ENCODE measurements around the gene ZNF485. TPM values are rescaled to one million over a fixed set of nuclear protein-coding genes. Genes with fewer than 3 reads are reported as not detected.
"Not testable (repeated sequence)": the region's sequence is repeated elsewhere in the genome, so short reads cannot be mapped to it uniquely, and the experiment has no call there.

ZNF485 gene
- total and polyA plus RNA-seq, 2 donors (not counting 1 experiment from before 2014, with no cell fraction given): 4.8 to 8.4 TPM

- Histone ChIP-seq H2AFZ (ENCODE audit: insufficient read depth, low read depth, low read length, poor library complexity, severe bottlenecking) (no peak overlapping the region), H3K9ac (ENCODE audit: low read length) (no peak overlapping the region), H3K9me3 (ENCODE audit: control extremely low read depth in 1 of 3, control insufficient read depth in 2 of 3, insufficient read depth in 1 of 3, low read length in 2 of 3) (no peaks in the 10 kb centered on the region), H3K36me3 (replicated peaks in 1 of 2; ENCODE audit: control extremely low read depth in 1 of 2, control insufficient read depth in 1 of 2, extremely low read depth in 1 of 2, insufficient read depth in 2 of 2, low read length in 1 of 2) (no peaks in the 10 kb centered on the region), H3K4me1 (ENCODE audit: control insufficient read depth in 2 of 2, insufficient read depth in 2 of 2, low read length in 2 of 2) (no peaks in the 10 kb centered on the region), H3K4me3 (ENCODE audit: control extremely low read depth in 1 of 5, extremely low read depth in 1 of 5, insufficient read depth in 1 of 5, low read depth in 2 of 5, low read length in 4 of 5) (no peak overlapping the region), H4K20me1 (ENCODE audit: control insufficient read depth, insufficient read depth, low read length, poor library complexity, severe bottlenecking) (no peaks in the 10 kb centered on the region), H3K27me3 (replicated peaks in 1 of 4; ENCODE audit: control extremely low read depth in 1 of 4, control insufficient read depth in 3 of 4, insufficient read depth in 4 of 4, low read length in 3 of 4) (peaks cover 0 to 8% (median 0%) of the 10 kb centered on the region in 4 experiments), H3K27ac (ENCODE audit: low read length in 2 of 2) (no peak overlapping the region), H3K4me2 (replicated peaks; ENCODE audit: low read depth, low read length, poor library complexity, severe bottlenecking) (no peak overlapping the region), H3K79me2 (ENCODE audit: control insufficient read depth, insufficient read depth, low read length) (no peaks in the 10 kb centered on the region)
- ATAC-seq (ENCODE audit: low read depth) (no peak), DNase-seq (no peak)
- H3K27ac Mint-ChIP-seq: no peak overlapping the region
- no peak overlapping the region for H3K4me3 Mint-ChIP-seq
- H3K9me3 Mint-ChIP-seq (ENCODE audit: insufficient read depth): no peaks in the 10 kb centered on the region
- 98% methylated on average over 4 of the region's 5 CpGs for WGBS (ENCODE audit: insufficient coverage)
- no peaks in the 10 kb centered on the region for H3K4me1 Mint-ChIP-seq
- H3K27me3 Mint-ChIP-seq: peaks cover 21% of the 10 kb centered on the region
- TF ChIP-seq CTCF (IDR thresholded peaks at IDR 0.05): no peak
- no peak for TF ChIP-seq EZH2 (IDR thresholded peaks at IDR 0.05; ENCODE audit: borderline replicate concordance, insufficient read depth, low read depth, low read length, poor library complexity, severe bottlenecking)
- CTCF ChIA-PET: no interaction called here
- intact Hi-C loops (cut with micrococcal nuclease): no loop called here
- POLR2A ChIA-PET: no interaction called here
These were observed 21.2 kb upstream of the ZNF485 start for GRCh38 chr10:43585046-43585445.

GRCh38 chr10:43585981-43586729, 20.1 kb upstream of the ZNF485 start:
- no peaks in the 10 kb centered on the region for H3K79me2 ChIP-seq (ENCODE audit: control insufficient read depth, insufficient read depth, low read length)
- no peaks in the 10 kb centered on the region for H3K36me3 ChIP-seq (replicated peaks in 1 of 2; ENCODE audit: control extremely low read depth in 1 of 2, control insufficient read depth in 1 of 2, extremely low read depth in 1 of 2, insufficient read depth in 2 of 2, low read length in 1 of 2)
- no peak overlapping the region for H3K27ac ChIP-seq (ENCODE audit: low read length in 2 of 2)
- H3K4me1 ChIP-seq (ENCODE audit: control insufficient read depth in 2 of 2, insufficient read depth in 2 of 2, low read length in 2 of 2): no peaks in the 10 kb centered on the region
- TF ChIP-seq CTCF (IDR thresholded peaks at IDR 0.05): no peak
- no peak for TF ChIP-seq EZH2 (IDR thresholded peaks at IDR 0.05; ENCODE audit: borderline replicate concordance, insufficient read depth, low read depth, low read length, poor library complexity, severe bottlenecking)
- no peak overlapping the region for H3K4me3 Mint-ChIP-seq
- 88% methylated on average over 5 of the region's 9 CpGs for WGBS (ENCODE audit: insufficient coverage)
- H3K4me2 ChIP-seq (replicated peaks; ENCODE audit: low read depth, low read length, poor library complexity, severe bottlenecking): no peak overlapping the region
- no peaks in the 10 kb centered on the region for H4K20me1 ChIP-seq (ENCODE audit: control insufficient read depth, insufficient read depth, low read length, poor library complexity, severe bottlenecking)
- no peaks in the 10 kb centered on the region for H3K4me1 Mint-ChIP-seq
- no peak overlapping the region for H3K4me3 ChIP-seq (ENCODE audit: control extremely low read depth in 1 of 5, extremely low read depth in 1 of 5, insufficient read depth in 1 of 5, low read depth in 2 of 5, low read length in 4 of 5)
- H3K9me3 ChIP-seq (ENCODE audit: control extremely low read depth in 1 of 3, control insufficient read depth in 2 of 3, insufficient read depth in 1 of 3, low read length in 2 of 3): no peaks in the 10 kb centered on the region
- no peak overlapping the region for H3K9ac ChIP-seq (ENCODE audit: low read length)
- ChIA-PET CTCF (no interaction called here), POLR2A (no interaction called here)
- H3K27me3 Mint-ChIP-seq: peaks cover 20% of the 10 kb centered on the region
- peaks cover 0 to 14% (median 0%) of the 10 kb centered on the region in 4 experiments for H3K27me3 ChIP-seq (replicated peaks in 1 of 4; ENCODE audit: control extremely low read depth in 1 of 4, control insufficient read depth in 3 of 4, insufficient read depth in 4 of 4, low read length in 3 of 4)
- ATAC-seq (ENCODE audit: low read depth) (no peak), DNase-seq (no peak)
- intact Hi-C loops (cut with micrococcal nuclease): no loop called here
- no peak overlapping the region for H2AFZ ChIP-seq (ENCODE audit: insufficient read depth, low read depth, low read length, poor library complexity, severe bottlenecking)
- peaks cover 3% of the 10 kb centered on the region for H3K9me3 Mint-ChIP-seq (ENCODE audit: insufficient read depth)
- H3K27ac Mint-ChIP-seq: no peak overlapping the region

- DNase-seq; H3K27ac Mint-ChIP-seq; intact Hi-C loops (cut with micrococcal nuclease); H3K79me2 ChIP-seq (ENCODE audit: control insufficient read depth, insufficient read depth, low read length); CTCF ChIA-PET; H2AFZ ChIP-seq (ENCODE audit: insufficient read depth, low read depth, low read length, poor library complexity, severe bottlenecking); H3K36me3 ChIP-seq (replicated peaks in 1 of 2; ENCODE audit: control extremely low read depth in 1 of 2, control insufficient read depth in 1 of 2, extremely low read depth in 1 of 2, insufficient read depth in 2 of 2, low read length in 1 of 2); H3K4me3 ChIP-seq (ENCODE audit: control extremely low read depth in 1 of 5, extremely low read depth in 1 of 5, insufficient read depth in 1 of 5, low read depth in 2 of 5, low read length in 4 of 5); ATAC-seq (ENCODE audit: low read depth); H3K4me2 ChIP-seq (replicated peaks; ENCODE audit: low read depth, low read length, poor library complexity, severe bottlenecking); H3K9me3 Mint-ChIP-seq (ENCODE audit: insufficient read depth); H3K4me3 Mint-ChIP-seq; POLR2A ChIA-PET; H3K27ac ChIP-seq (ENCODE audit: low read length in 2 of 2); H4K20me1 ChIP-seq (ENCODE audit: control insufficient read depth, insufficient read depth, low read length, poor library complexity, severe bottlenecking); H3K4me1 ChIP-seq (ENCODE audit: control insufficient read depth in 2 of 2, insufficient read depth in 2 of 2, low read length in 2 of 2); H3K4me1 Mint-ChIP-seq; H3K9me3 ChIP-seq (ENCODE audit: control extremely low read depth in 1 of 3, control insufficient read depth in 2 of 3, insufficient read depth in 1 of 3, low read length in 2 of 3); H3K9ac ChIP-seq (ENCODE audit: low read length): not testable (repeated sequence)
- H3K27me3 Mint-ChIP-seq: peaks cover 23% of the 10 kb centered on the region
- peaks cover 0 to 14% (median 0%) of the 10 kb centered on the region in 4 experiments for H3K27me3 ChIP-seq (replicated peaks in 1 of 4; ENCODE audit: control extremely low read depth in 1 of 4, control insufficient read depth in 3 of 4, insufficient read depth in 4 of 4, low read length in 3 of 4)
- WGBS (ENCODE audit: insufficient coverage): no CpG with 5 or more reads among the region's 3 CpGs
These were observed 19.5 kb upstream of the ZNF485 start for GRCh38 chr10:43586730-43587115.

All from B cell (primary cell).